ENCODE measurements around the gene TUBE1.
"Not testable (repeated sequence)": the region's sequence is repeated elsewhere in the genome, so short reads cannot be mapped to it uniquely, and the experiment has no call there.

TUBE1 gene

GRCh38 chr6:112087136-112087911 is at the start of gene TUBE1, which contains the start of gene FAM229B:
Gene TUBE1 (minus strand): TSS chr6:112087482. CDS start chr6:112087434, 48 bp downstream.
Gene FAM229B (plus strand): TSS chr6:112087591. CDS start chr6:112099284, 11,693 bp downstream.
- DNase-seq, result peak; percentile 85

GRCh38 chr6:112130878-112131277 is 43.6 kb upstream of the TUBE1 start:
- no peak for DNase-seq

GRCh38 chr6:112128208-112128607 is 40.9 kb upstream of the TUBE1 start:
- DNase-seq, result no peak

- no peak for DNase-seq
Observed at GRCh38 chr6:112123982-112124381, 36.7 kb upstream of the TUBE1 start.

GRCh38 chr6:112122756-112123155 is 35.5 kb upstream of the TUBE1 start:
- DNase-seq, result no peak

GRCh38 chr6:112118034-112118433 is 30.8 kb upstream of the TUBE1 start:
- DNase-seq, result no peak

GRCh38 chr6:112117554-112117953 is 30.3 kb upstream of the TUBE1 start:
- DNase-seq, result no peak

GRCh38 chr6:112116221-112116620 is 28.9 kb upstream of the TUBE1 start:
- DNase-seq, result no peak

- DNase-seq, result no peak
Observed at GRCh38 chr6:112114577-112115223, 27.4 kb upstream of the TUBE1 start.

GRCh38 chr6:112113918-112114317 is 26.6 kb upstream of the TUBE1 start:
- no peak for DNase-seq

GRCh38 chr6:112113431-112113830 is 26.1 kb upstream of the TUBE1 start:
- DNase-seq, result no peak

GRCh38 chr6:112109262-112109661 is 22.0 kb upstream of the TUBE1 start:
- no peak for DNase-seq

GRCh38 chr6:112106562-112106961 is 19.3 kb upstream of the TUBE1 start:
- DNase-seq, result no peak

- DNase-seq, result not testable (repeated sequence)
Observed at GRCh38 chr6:112106026-112106425, 18.7 kb upstream of the TUBE1 start.

GRCh38 chr6:112100561-112100960 is 13.3 kb upstream of the TUBE1 start:
- no peak for DNase-seq

GRCh38 chr6:112096901-112097300 is 9.6 kb upstream of the TUBE1 start:
- no peak for DNase-seq

- DNase-seq, result no peak
Observed at GRCh38 chr6:112087916-112088315, 634 bp upstream of the TUBE1 start.

GRCh38 chr6:112086744-112087135 is 542 bp downstream of the TUBE1 start:
- DNase-seq, result no peak

GRCh38 chr6:112085286-112086065 is 1.8 kb downstream of the TUBE1 start:
- DNase-seq, result no peak

GRCh38 chr6:112081569-112081968 is 5.7 kb downstream of the TUBE1 start:
- no peak for DNase-seq

GRCh38 chr6:112066606-112067005 is 20.7 kb downstream of the TUBE1 start:
- DNase-seq, result no peak

- no peak for DNase-seq
Observed at GRCh38 chr6:112065426-112065986, 21.8 kb downstream of the TUBE1 start.

GRCh38 chr6:112062966-112063365 is 24.3 kb downstream of the TUBE1 start:
- DNase-seq, result no peak
